GM19193 (cell line): ENCODE measurements around the gene WSCD1.

Experiments
- POLR2A ChIP-seq: IDR thresholded peaks from 4 replicates; pipeline ENCODE4 v1.6.1; 2011; ENCODE audit not compliant: insufficient read depth, insufficient read length; ENCODE audit errors: extremely low read depth

The WSCD1 gene

GRCh38 chr17:6048486-6048885 is 21.7 kb upstream of the WSCD1 start:
- TF ChIP-seq POLR2A, result no peak

- no peak for TF ChIP-seq POLR2A
These were observed 17.3 kb upstream of the WSCD1 start for GRCh38 chr17:6052926-6053325.

- TF ChIP-seq POLR2A, result no peak
These were observed 15.8 kb upstream of the WSCD1 start for GRCh38 chr17:6054372-6054771.

- no peak for TF ChIP-seq POLR2A
These were observed 14.1 kb upstream of the WSCD1 start for GRCh38 chr17:6056104-6056503.

- no peak for TF ChIP-seq POLR2A
These were observed 12.6 kb upstream of the WSCD1 start for GRCh38 chr17:6057562-6057961.

- TF ChIP-seq POLR2A, result no peak
These were observed 10.8 kb upstream of the WSCD1 start for GRCh38 chr17:6059406-6059805.

GRCh38 chr17:6061290-6061689 is 8.9 kb upstream of the WSCD1 start:
- TF ChIP-seq POLR2A, result no peak

- no peak for TF ChIP-seq POLR2A
These were observed 5.3 kb upstream of the WSCD1 start for GRCh38 chr17:6064868-6065267.

- TF ChIP-seq POLR2A, result no peak
These were observed 4.8 kb upstream of the WSCD1 start for GRCh38 chr17:6065351-6065750.

- TF ChIP-seq POLR2A, result no peak
These were observed 3.8 kb upstream of the WSCD1 start for GRCh38 chr17:6066183-6066948.

- no peak for TF ChIP-seq POLR2A
These were observed 3.1 kb upstream of the WSCD1 start for GRCh38 chr17:6067060-6067459.

- TF ChIP-seq POLR2A, result no peak
These were observed 292 bp downstream of the WSCD1 start for GRCh38 chr17:6070430-6070912.

GRCh38 chr17:6070913-6071511 is 833 bp downstream of the WSCD1 start:
- no peak for TF ChIP-seq POLR2A

- no peak for TF ChIP-seq POLR2A
These were observed 1.4 kb downstream of the WSCD1 start for GRCh38 chr17:6071528-6072065.

GRCh38 chr17:6072157-6072556 is 2.0 kb downstream of the WSCD1 start:
- TF ChIP-seq POLR2A, result no peak

GRCh38 chr17:6072611-6073010 is 2.4 kb downstream of the WSCD1 start:
- no peak for TF ChIP-seq POLR2A

GRCh38 chr17:6073620-6074019 is 3.4 kb downstream of the WSCD1 start:
- TF ChIP-seq POLR2A, result no peak

GRCh38 chr17:6075050-6075449 is 4.9 kb downstream of the WSCD1 start:
- no peak for TF ChIP-seq POLR2A
